Body of pancreas (tissue), 4 donors: ENCODE measurements around the gene PTPRS. TPM values are rescaled to one million over a fixed set of nuclear protein-coding genes. Genes with fewer than 3 reads are reported as not detected.

Source experiments
- ATAC-seq: fragments of 150-250 bp; one replicate; pipeline ENCODE4 v1.9.1; 2016
- DNase-seq, 4 donors: peaks; one replicate each; pipeline ENCODE4 v3.0.0-alpha.2; 2019
- H3K27ac ChIP-seq, 4 donors: fragments of 200-600 bp; sonication (generic); 1 replicate in 3 of 4; 2 replicates in 1 of 4; pipeline versions ENCODE4 v1.5.1 to v1.6.1; 2016 to 2019; ENCODE audit warnings: mild to moderate bottlenecking in 1 of 4, mixed read lengths in 1 of 4, moderate library complexity in 1 of 4
- H3K27me3 ChIP-seq, 2 donors: fragments of 200-600 bp; sonication (generic); one replicate each; pipeline ENCODE4 v1.6.0; 2016; ENCODE audit warnings: mild to moderate bottlenecking in 1 of 2
- H3K36me3 ChIP-seq, 2 donors: fragments of 200-600 bp; sonication (generic); replicated peaks in 1 of 2; 2 replicates each; pipeline ENCODE4 v1.5.1; 2016; ENCODE audit warnings: low read depth in 2 of 2; ENCODE audit not compliant: insufficient read depth in 1 of 2
- H3K4me1 ChIP-seq: fragments of 200-600 bp; sonication (generic); one replicate; pipeline ENCODE4 v1.6.0; 2016
- H3K4me3 ChIP-seq, 2 donors: fragments of 200-600 bp; sonication (generic); 1 replicate in 1 of 2; 2 replicates in 1 of 2; pipeline ENCODE4 v1.5.1; 2016 to 2019
- H3K9me3 ChIP-seq, 3 donors: fragments of 200-600 bp; sonication (generic); 1 replicate in 2 of 3; 2 replicates in 1 of 3; pipeline ENCODE4 v1.5.1; 2016
- POLR2A ChIP-seq, 3 donors: fragments of 450-650 bp; IDR thresholded peaks; one replicate each; pipeline ENCODE4 v1.6.1; 2016; ENCODE audit warnings: antibody characterized with exemption in 3 of 3, mild to moderate bottlenecking in 2 of 3
- WGBS, 2 donors: methylation state at CpG; one replicate each; pipeline ENCODE4 v1.1.5; 2017; 5-methylcytosine and 5-hydroxymethylcytosine counted together
- intact Hi-C: fragments of 100-400 bp; cut with DNase I; formaldehyde crosslinking; loops from one replicate; pipeline ENCODE4 v1.15.1; 2023
- total RNA-seq, 2 donors: library from RNA; depleted of rRNA; stranded (reverse); fragments of >200 nt; gene quantifications; one replicate each; pipeline ENCODE4 v1.1.0, GENCODE V29; 2016
- TF ChIP-seq, protein P1 (sequence below), 7 experiments: fragments of 450-650 bp in 4 of 7; fragments of 200-600 bp in 3 of 7; sonication (generic) in 3 of 7; IDR thresholded peaks; one replicate each; pipeline ENCODE4 v1.5.1; 2016 to 2019; ENCODE audit warnings: antibody characterized with exemption in 7 of 7

The PTPRS gene
- total RNA-seq, 2 donors from 2014 or later, result 133 to 139 TPM

DNA sequence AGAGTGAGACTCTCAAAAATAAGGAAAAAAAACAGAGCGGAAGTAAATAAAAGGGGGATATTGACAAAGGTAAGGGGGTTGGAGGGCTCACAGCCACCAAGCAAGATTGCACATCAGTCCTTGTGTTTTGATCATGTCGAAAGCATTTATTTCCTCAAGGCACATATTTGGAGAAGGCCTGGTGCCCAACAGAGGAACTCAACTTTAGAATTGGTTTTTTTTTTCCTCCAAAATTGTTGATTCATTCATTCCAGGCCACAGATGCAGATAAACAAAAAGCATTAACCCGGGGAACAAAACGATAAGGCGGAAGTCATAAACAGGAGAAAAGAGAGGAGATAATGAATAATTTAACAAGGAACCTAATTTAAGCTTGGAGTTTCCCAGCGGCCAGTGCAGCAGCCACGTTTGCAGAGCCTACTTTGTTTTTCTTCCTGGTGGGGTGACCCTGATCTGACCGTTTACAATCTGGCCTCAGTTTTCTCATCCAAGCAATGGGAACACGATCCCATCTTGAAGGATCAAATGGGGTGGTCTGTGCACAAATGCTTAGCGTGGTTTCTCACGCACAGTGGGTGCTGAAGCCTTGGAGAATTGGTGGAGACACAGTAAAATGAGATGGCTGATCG is 2.1 kb upstream of the PTPRS start:
- WGBS, 2 donors, result 56% methylated on average over 12 of the region's 12 CpGs
- intact Hi-C loops, result no loop called here

DNA sequence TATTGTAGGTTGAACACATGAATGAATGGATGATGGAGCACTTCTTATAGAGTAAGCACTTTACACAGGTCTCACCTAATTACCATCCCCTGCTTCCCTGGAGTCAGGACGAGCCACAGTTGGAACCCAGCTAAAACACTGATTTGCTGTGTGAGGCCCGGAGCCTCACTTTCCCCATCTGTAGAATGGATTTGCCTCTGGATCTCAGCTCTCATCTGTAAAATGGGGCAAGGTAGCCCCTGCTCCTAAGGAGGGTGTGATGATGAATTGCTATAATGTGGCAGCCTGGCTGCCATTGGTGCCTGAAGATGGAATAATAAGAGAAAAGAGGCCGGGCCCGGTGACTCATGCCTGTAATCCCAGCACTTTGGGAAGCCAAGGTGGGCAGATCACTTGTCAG is 1.4 kb upstream of the PTPRS start:
- peaks cover 0 to 18% of the 10 kb centered on the region in 2 donors for H3K27me3 ChIP-seq
- intact Hi-C loops, result no loop called here
- H3K27ac ChIP-seq, result no peak overlapping the region
- H3K4me1 ChIP-seq, result peaks cover 18% of the 10 kb centered on the region
- 67 to 87% methylated on average over 3 to 4 of the region's 4 CpGs for WGBS, 2 donors
- DNase-seq (no peak), ATAC-seq (no peak)
- H3K36me3 ChIP-seq, result no peaks in the 10 kb centered on the region
- H3K4me3 ChIP-seq, result no peak overlapping the region
- H3K9me3 ChIP-seq, result no peaks in the 10 kb centered on the region
- no peak for TF ChIP-seq POLR2A (IDR thresholded peaks at IDR 0.05)
- TF ChIP-seq, protein P1, sequence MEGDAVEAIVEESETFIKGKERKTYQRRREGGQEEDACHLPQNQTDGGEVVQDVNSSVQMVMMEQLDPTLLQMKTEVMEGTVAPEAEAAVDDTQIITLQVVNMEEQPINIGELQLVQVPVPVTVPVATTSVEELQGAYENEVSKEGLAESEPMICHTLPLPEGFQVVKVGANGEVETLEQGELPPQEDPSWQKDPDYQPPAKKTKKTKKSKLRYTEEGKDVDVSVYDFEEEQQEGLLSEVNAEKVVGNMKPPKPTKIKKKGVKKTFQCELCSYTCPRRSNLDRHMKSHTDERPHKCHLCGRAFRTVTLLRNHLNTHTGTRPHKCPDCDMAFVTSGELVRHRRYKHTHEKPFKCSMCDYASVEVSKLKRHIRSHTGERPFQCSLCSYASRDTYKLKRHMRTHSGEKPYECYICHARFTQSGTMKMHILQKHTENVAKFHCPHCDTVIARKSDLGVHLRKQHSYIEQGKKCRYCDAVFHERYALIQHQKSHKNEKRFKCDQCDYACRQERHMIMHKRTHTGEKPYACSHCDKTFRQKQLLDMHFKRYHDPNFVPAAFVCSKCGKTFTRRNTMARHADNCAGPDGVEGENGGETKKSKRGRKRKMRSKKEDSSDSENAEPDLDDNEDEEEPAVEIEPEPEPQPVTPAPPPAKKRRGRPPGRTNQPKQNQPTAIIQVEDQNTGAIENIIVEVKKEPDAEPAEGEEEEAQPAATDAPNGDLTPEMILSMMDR (IDR thresholded peaks at IDR 0.05), result no peak

More for the DNA sequence above, 2.1 kb upstream of the PTPRS start:
- no peak overlapping the region for H3K4me3 ChIP-seq
- no peaks in the 10 kb centered on the region for H3K36me3 ChIP-seq
- H3K4me1 ChIP-seq, result peaks cover 18% of the 10 kb centered on the region
- no peaks in the 10 kb centered on the region for H3K9me3 ChIP-seq
- no peak overlapping the region for H3K27ac ChIP-seq
- TF ChIP-seq POLR2A (IDR thresholded peaks at IDR 0.05), result no peak
- TF ChIP-seq, protein P1 (IDR thresholded peaks at IDR 0.05), result no peak
- H3K27me3 ChIP-seq, result peaks cover 0 to 18% of the 10 kb centered on the region in 2 donors
- DNase-seq (no peak), ATAC-seq (no peak)

DNA sequence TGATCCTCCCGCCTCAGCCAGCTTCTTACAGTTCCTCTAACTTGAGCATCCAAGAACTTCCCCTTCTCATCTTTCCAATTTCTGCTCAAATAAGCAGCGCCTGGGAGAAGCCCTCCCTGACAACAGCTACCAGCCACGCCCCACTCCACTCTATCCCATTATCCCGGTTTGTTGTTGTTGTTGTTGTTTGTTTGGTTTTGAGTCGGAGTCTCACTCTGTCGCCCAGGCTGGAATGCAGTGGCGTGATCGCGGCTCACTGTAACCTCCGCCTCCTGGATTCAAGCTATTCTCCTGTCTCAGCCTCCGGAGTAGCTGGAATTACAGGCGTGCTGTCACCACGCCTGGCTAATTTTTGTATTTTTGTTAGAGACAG is 822 bp upstream of the PTPRS start:
- intact Hi-C loops, result no loop called here
- H3K4me3 ChIP-seq, result no peak overlapping the region
- H3K27ac ChIP-seq, result no peak overlapping the region
- TF ChIP-seq, protein P1 (IDR thresholded peaks at IDR 0.05), result no peak
- TF ChIP-seq POLR2A (IDR thresholded peaks at IDR 0.05), result no peak
- WGBS, 2 donors, result 84 to 93% methylated on average over 13 of the region's 13 CpGs
- no peaks in the 10 kb centered on the region for H3K9me3 ChIP-seq
- peaks cover 18% of the 10 kb centered on the region for H3K4me1 ChIP-seq
- no peaks in the 10 kb centered on the region for H3K36me3 ChIP-seq
- peaks cover 0 to 18% of the 10 kb centered on the region in 2 donors for H3K27me3 ChIP-seq
- DNase-seq (no peak), ATAC-seq (no peak)

DNA sequence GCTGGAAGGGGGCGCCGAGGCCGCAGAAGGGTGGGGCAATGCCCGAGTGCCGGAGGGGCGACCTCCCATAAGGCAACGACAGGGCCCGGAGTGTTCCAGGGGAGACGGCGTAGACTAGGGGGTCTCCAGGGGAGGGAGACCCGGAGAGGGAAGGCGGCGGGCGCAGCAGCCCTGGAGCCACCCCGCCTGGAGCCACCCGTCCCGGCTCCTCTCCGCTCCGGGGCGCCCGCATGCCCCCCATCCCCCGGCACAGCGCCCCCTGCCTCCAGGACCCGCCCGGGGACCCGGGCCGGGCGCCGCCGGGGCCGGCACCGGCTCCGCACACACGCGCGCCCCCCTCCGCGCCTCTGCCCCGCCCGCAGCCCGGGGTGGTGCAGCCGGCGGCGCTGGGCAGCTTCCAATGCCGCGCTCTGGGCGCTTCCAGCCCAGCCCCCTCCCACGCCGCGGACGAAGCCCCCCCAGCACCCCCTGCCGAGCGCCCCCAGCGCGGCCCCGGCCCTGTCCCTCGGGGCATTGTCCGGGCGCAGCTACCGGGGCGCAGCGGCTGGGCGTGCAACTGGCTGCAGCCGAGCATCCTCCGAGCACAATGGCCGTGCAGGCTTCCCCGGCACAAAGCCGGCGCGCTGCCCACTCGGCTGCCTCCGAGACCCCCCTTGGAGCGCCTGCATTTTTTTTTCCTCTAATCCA is 519 bp downstream of the PTPRS start:
- TF ChIP-seq POLR2A (IDR thresholded peaks at IDR 0.05), result no peak
- TF ChIP-seq, protein P1 (IDR thresholded peaks at IDR 0.05), result peak in 1 of 7 experiments; percentile 16
- Histone ChIP-seq H3K27ac (no peak overlapping the region), H3K36me3 (no peaks in the 10 kb centered on the region), H3K4me3 (peak overlapping the region in 1 of 2 donors; percentile 37), H3K9me3 (no peaks in the 10 kb centered on the region), H3K4me1 (peaks cover 18% of the 10 kb centered on the region), H3K27me3 (peaks cover 0 to 20% of the 10 kb centered on the region in 2 donors)
- WGBS, 2 donors, result 1 to 4% methylated on average over 10 to 53 of the region's 73 CpGs
- peak; percentile 47 for ATAC-seq
- intact Hi-C loops, result no loop called here
- peak in 3 of 4 donors; percentile 16 to 35 (median 21) for DNase-seq
